ENCODE measurements around the gene DKK3. TPM values are rescaled to one million over a fixed set of nuclear protein-coding genes. Genes with fewer than 3 reads are reported as not detected.

Gene DKK3
- total RNA-seq, 1 donor from 2014 or later: 204 TPM

- H3K36me3 ChIP-seq (ENCODE audit: control insufficient read depth, insufficient read depth, low read length): no peaks in the 10 kb centered on the region
- TF ChIP-seq, protein P1, sequence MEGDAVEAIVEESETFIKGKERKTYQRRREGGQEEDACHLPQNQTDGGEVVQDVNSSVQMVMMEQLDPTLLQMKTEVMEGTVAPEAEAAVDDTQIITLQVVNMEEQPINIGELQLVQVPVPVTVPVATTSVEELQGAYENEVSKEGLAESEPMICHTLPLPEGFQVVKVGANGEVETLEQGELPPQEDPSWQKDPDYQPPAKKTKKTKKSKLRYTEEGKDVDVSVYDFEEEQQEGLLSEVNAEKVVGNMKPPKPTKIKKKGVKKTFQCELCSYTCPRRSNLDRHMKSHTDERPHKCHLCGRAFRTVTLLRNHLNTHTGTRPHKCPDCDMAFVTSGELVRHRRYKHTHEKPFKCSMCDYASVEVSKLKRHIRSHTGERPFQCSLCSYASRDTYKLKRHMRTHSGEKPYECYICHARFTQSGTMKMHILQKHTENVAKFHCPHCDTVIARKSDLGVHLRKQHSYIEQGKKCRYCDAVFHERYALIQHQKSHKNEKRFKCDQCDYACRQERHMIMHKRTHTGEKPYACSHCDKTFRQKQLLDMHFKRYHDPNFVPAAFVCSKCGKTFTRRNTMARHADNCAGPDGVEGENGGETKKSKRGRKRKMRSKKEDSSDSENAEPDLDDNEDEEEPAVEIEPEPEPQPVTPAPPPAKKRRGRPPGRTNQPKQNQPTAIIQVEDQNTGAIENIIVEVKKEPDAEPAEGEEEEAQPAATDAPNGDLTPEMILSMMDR (IDR thresholded peaks at IDR 0.05; ENCODE audit: insufficient read depth, low read length, poor library complexity, severe bottlenecking): no peak
- no peak overlapping the region for H3K4me3 ChIP-seq (ENCODE audit: low read depth, low read length)
- no peaks in the 10 kb centered on the region for H3K27me3 ChIP-seq (ENCODE audit: control insufficient read depth, insufficient read depth, low read length)
- DNase-seq (ENCODE audit: low read depth): no peak
Observed at GRCh38 chr11:12031856-12032544, 23.6 kb upstream of the DKK3 start.

GRCh38 chr11:12029738-12030363, 21.4 kb upstream of the DKK3 start:
- H3K27me3 ChIP-seq (ENCODE audit: control insufficient read depth, insufficient read depth, low read length): no peaks in the 10 kb centered on the region
- TF ChIP-seq, protein P1 (IDR thresholded peaks at IDR 0.05; ENCODE audit: insufficient read depth, low read length, poor library complexity, severe bottlenecking): no peak
- DNase-seq (ENCODE audit: low read depth): peak; percentile 31
- H3K4me3 ChIP-seq (ENCODE audit: low read depth, low read length): no peak overlapping the region
- no peaks in the 10 kb centered on the region for H3K36me3 ChIP-seq (ENCODE audit: control insufficient read depth, insufficient read depth, low read length)

DNA sequence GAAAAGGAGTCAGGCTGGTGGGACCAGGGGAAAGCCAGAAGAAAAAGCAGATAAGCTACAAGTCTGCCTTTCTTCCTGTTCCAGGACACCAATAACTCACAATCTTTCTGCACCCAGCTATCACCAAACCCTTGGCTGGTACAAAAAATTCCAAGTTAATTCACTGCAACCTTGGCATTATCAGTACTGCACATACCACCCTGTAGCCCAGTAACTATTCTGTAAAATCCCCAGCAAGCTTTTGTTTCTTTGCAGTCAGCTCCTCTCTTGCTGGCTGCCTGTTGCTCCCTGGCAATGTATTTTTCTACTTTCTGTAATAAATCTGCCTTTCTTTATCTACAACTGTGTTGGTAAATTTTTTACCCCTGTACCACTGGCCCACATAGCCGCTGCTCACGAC, 20.7 kb upstream of the DKK3 start:
- Histone ChIP-seq H3K4me3 (ENCODE audit: low read depth, low read length) (no peak overlapping the region), H3K27me3 (ENCODE audit: control insufficient read depth, insufficient read depth, low read length) (no peaks in the 10 kb centered on the region), H3K36me3 (ENCODE audit: control insufficient read depth, insufficient read depth, low read length) (no peaks in the 10 kb centered on the region)
- TF ChIP-seq, protein P1 (IDR thresholded peaks at IDR 0.05; ENCODE audit: insufficient read depth, low read length, poor library complexity, severe bottlenecking): no peak
- DNase-seq (ENCODE audit: low read depth): no peak

DNA sequence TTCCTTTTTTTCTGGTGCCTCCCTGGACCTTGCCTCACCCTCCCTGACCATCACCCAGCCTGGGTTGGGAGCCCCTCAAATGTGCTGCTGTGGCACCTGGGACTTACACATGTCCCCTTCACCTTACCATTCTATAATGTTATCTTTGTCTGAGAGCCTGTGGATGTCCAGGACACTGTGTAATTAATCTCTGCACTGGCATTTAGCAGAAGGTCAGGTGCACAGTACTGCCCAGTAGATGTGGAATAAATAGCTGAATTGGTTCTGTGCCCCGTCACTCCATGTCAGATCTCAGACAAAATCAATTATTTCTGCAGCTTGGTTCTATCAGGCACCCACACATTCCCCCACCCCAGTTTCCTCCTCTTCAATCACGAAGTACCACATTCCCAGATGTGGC, 19.9 kb upstream of the DKK3 start:
- no peaks in the 10 kb centered on the region for H3K27me3 ChIP-seq (ENCODE audit: control insufficient read depth, insufficient read depth, low read length)
- TF ChIP-seq, protein P1 (IDR thresholded peaks at IDR 0.05; ENCODE audit: insufficient read depth, low read length, poor library complexity, severe bottlenecking): no peak
- DNase-seq (ENCODE audit: low read depth): no peak
- no peak overlapping the region for H3K4me3 ChIP-seq (ENCODE audit: low read depth, low read length)
- H3K36me3 ChIP-seq (ENCODE audit: control insufficient read depth, insufficient read depth, low read length): no peaks in the 10 kb centered on the region

DNA sequence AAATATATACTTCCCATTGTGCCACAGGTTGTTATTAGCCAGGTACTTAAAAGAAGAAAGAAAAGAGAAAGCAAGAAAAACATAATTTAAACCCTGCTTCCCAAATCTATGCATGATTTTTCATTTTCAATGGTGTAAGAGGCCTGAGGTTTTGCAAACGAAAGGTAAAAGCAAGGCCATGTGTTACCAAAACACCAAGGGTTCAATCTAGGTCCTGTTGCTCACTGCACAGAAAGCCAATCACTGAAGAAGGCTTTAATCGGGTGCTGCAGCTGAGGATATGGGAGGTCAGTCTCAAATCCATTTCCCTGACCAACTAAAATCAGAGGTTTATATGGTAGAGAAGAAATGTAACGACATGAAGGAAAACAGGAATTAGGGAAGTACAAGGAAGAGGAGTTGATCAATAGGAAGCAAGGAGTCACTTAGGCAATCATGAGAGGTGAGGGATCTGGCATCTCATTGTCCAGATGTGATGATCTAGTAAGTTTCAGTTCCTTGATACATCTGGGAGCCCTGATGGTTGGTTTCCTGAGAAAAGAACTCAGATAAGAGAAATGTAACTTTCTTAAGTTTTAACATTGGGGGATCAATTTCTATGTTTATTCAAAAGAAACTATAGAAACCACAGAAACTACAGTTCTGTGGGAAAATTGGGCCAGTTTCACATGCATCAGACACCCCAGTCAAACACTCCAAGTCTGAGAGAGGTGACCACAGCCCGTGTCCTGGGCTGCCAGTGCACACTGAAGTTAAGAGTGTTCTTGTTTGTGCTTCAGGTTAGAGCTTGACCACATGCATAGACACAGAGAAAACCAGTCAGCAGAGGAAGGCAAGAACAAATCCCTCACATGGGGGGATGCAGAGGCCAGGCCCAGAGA, 18.1 kb upstream of the DKK3 start:
- H3K4me3 ChIP-seq (ENCODE audit: low read depth, low read length): no peak overlapping the region
- H3K27me3 ChIP-seq (ENCODE audit: control insufficient read depth, insufficient read depth, low read length): no peaks in the 10 kb centered on the region
- no peak for DNase-seq (ENCODE audit: low read depth)
- H3K36me3 ChIP-seq (ENCODE audit: control insufficient read depth, insufficient read depth, low read length): no peaks in the 10 kb centered on the region
- TF ChIP-seq, protein P1 (IDR thresholded peaks at IDR 0.05; ENCODE audit: insufficient read depth, low read length, poor library complexity, severe bottlenecking): no peak
